NOMO-1 (cell line): ENCODE measurements around the gene CCDC116.
"Not testable (repeated sequence)": the region's sequence is repeated elsewhere in the genome, so short reads cannot be mapped to it uniquely, and the experiment has no call there.

Experiments used
- DNase-seq, 2 experiments: peaks; one replicate each; lab custom pipeline; 2025; ENCODE audit not compliant: unreplicated experiment in 2 of 2; lab: John Stamatoyannopoulos, UW

The CCDC116 gene

DNA sequence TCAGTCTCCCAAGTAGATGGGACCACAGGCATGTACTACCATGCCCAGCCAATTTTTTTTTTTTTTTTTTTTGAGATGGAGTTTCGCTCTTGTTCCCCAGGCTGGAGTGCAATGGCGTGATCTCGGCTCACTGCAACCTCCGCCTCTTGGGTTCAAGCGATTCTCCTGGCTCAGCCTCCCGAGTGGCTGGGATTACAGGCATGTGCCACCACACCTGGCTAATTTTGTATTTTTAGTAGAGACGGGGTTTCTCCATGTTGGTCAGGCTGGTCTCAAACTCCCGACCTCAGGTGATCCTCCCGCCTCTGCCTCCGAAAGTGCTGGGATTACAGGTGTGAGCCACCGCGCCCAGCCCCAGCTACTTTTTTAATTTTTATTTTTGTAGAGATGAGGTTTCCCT lies 46.3 kb downstream of the CCDC116 start:
- not testable (repeated sequence) for DNase-seq

DNA sequence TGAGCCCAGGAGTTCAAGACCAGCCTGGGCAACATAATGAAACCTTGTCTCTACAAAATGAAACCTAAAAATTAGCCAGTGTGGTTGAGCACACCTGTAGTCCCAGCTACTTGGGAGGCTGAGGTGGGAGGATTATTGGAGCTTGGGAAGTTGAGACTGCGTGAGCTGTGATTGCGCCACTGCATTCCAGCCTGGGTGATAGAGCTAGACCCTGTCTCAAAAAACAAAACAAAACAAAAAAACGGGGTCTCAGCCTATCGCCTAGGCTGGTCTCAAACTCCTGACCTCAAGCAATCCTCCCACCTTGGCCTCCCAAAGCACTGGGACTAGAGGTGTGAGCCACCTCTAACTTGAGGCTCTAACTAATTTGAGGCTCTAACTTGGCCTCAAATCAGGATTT lies 46.8 kb downstream of the CCDC116 start:
- no peak for DNase-seq

DNA sequence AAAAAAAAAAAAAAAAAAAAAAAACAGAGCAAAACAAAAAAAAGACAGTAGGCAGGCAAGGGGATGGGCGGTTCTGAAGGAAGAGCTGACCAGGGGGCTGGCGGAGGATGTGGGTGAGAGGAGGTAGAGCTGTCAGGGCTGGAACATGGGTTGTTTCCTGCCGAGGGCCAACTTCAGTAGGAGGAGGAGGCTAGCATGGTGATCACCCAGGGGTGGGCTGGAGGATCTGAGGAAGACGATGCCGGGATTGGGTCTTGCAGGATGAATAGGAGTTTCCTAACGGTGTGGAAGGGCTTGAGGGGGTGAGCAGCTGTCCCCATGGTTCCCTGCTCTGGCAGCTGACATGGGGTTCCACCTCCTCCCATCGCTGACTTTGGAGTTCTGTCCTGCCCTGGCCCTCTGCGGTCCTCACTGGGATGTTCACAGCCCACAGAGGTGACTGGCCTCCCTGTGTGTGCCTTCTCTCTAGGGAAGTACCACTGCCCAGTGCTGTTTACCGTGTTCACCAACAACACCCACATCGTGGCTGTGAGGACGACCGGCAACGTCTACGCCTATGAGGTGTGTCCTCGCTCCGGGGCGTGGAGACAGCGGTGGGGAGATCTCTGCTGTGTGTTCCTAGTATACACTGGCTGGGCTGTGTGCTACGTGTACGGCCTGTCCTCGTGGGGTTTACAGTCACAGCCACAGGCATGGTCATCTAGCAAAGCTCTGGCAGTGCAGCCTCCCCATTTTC lies 48.4 kb downstream of the CCDC116 start:
- DNase-seq, result no peak

DNA sequence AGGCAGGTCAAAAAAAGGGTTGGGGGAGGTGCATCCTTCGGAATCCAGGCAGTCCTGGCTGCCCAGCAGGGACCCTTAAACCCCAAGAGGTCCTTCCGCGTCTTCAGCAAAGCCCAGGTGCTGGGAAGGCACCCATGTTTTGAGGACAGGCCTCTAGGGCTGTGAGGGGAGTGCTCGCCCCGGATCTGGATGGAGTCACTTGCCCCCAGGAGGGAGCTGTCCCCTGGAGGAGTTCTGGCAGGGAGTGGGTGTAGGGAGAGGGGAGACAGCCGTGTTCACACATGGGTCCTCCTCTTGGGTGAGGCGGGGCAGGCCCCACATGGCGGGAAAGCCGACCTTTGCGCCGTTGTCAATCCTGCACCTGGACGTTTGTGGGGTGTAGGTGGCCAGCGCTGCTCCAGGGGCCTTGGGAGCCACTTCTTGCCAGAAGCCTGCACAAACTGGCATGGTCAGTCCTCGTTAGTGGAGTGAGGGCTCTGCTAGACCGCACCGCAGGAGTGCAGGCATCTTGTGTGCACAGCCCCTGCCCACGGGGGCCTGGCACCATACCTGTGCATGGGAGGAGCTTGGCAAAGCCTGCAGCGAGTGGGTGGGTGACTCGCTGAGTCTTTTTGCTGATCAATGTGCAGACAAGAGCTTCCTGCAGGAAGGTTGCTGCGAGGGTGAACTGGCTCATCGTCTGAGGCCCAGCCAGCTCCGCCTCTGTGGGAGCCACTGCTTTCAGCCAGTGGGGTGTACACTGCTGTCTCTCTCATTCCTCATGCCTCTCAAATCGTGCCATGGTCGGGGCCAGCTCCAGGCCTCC lies 49.2 kb downstream of the CCDC116 start:
- no peak for DNase-seq

DNA sequence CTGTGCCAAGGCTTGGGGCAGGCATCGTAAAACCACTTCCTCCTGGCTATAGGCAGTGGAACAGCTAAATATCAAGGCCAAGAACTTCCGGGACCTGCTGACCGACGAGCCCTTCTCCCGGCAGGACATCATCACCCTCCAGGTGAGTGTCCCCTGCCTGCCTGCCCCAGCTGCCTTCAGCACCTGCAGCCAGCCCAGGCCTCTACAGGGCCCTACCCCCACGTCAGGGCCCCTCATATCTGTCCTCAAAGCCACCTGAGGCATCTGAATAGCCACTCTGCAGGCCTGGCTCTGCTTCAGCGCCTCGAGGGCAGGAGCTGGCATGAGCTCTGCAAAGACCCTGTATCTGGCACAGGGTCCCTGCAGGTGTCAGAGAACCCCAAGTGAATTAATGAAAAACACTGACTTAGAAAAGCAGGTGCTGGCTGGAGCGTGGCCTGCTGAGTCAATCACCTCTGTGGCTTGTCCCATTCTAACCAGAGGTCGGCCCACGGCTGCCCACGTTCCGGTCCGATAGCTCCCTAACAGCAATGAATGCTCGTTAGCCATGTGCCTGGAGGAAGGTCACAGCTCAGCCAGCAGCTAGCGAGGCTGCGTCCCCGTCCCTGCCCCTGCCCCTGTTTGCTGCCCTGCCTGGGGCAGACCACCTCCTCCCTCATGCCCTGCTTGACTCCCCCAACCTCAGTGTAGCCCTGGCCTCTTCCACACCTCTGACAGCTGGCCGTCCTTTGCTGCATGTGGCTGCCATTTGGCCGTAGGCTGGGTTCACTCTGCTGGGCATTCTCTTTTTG lies 50.0 kb downstream of the CCDC116 start:
- no peak for DNase-seq

DNA sequence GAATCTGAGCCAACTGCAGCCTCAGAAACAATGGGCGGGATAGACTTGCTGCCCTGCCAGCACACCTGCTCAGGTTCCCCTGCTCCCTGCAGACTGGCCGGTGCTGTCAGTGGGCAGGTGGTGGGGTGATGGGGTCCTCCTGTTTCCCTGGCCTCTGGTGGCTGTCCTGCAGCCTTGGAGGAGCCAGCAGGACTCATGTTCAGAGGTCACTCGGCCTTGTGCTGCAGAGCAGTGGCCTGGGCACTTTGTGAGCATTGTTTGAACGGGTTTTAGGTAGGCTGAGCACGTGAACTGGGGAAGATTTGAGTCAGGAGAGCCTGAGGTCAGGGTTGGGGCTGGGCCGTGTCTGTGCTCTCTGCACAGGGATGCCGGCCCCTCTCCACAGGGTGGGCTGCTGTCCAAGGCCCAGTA lies 50.8 kb downstream of the CCDC116 start:
- DNase-seq, result no peak

DNA sequence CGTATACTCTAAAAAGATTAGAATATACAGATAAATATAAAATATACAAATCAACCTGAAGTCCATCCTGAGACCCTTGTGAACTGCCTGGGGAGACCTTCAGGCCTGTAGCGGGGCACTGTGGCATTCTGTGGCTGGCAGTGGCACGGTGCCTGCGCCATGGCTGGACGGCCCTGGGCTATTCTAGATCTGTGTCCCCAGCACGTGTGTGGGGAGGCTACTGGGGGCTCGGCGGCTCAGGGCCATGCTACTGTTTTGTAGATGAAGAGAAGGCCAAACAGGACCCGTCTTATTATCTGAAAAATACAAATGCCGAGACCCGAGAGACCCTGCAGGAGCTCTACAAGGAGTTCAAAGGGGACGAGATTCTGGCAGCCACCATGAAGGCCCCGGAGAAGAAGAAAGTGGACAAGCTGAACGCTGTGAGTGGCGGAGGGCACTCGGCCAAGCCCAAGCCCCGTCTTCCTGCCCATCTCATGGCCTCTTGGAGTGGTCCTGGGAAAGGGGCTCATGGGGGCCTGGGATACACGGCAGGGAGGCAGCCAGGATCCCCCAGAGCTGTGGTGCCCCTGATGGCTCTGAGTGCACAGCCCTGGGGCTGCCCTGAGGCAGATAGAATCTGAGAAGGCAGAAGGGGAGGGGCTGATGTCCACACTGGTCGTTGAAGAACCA lies 52.1 kb downstream of the CCDC116 start:
- no peak for DNase-seq

DNA sequence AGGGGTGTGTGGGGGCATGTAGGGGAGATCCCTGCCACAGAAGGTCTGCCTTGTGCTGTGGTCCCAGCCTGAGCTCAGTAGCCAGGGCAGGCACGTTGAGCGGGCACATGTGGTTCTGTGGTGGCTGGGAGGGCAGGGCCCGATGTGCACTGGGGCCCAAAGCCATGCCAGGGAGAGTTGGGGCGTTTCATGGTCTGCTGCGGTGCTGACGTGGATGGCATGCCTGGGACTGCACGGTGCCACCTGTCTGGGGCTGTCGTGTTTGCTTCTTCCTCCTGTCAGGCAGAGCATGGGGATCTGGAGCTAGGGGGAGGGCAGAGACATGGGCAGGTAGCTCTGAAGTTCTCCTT lies 52.6 kb downstream of the CCDC116 start:
- no peak for DNase-seq

DNA sequence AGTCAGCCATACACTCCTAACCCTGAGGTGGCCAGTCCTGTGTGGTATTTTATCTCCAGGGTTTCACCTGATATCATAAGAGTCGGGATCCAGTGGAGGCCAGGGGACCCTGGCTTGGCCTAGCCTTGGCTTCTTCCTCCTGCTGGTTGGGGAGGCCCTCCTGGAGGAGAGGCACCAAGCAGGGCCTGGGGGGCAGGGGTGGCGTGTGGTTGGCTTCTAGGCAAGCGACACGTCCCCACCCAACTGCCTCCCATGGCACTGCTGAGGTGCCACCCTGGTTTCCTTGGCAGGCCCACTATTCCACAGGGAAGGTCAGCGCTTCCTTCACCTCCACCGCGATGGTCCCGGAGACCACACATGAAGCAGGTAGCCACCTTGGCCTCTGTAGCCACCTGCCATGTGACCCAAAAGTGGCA lies 53.6 kb downstream of the CCDC116 start:
- DNase-seq, result no peak
